Left ventricle myocardium inferior (tissue), 1 donor: ENCODE results near the gene MEST. TPM values are rescaled to one million over a fixed set of nuclear protein-coding genes. Genes with fewer than 3 reads are reported as not detected.

Experiments used
- DNase-seq: peaks from one replicate; pipeline ENCODE4 v3.0.0-alpha.2; 2020
- H3K27ac ChIP-seq: fragments of 200-600 bp; replicated peaks from 2 replicates; pipeline ENCODE4 v1.8.0; 2021
- H3K27me3 ChIP-seq: fragments of 200-600 bp; 2 replicates; pipeline ENCODE4 v1.8.0; 2021; ENCODE audit warnings: low read depth
- H3K36me3 ChIP-seq: fragments of 200-600 bp; 2 replicates; pipeline ENCODE4 v1.8.0; 2021
- H3K4me1 ChIP-seq: fragments of 200-600 bp; 2 replicates; pipeline ENCODE4 v1.8.0; 2021
- H3K4me3 ChIP-seq: fragments of 200-600 bp; 2 replicates; pipeline ENCODE4 v1.8.0; 2021; ENCODE audit warnings: mild to moderate bottlenecking, moderate library complexity
- H3K9me3 ChIP-seq: fragments of 200-600 bp; replicated peaks from 2 replicates; pipeline ENCODE4 v1.8.0; 2021
- intact Hi-C: fragments of 100-400 bp; cut with micrococcal nuclease; formaldehyde crosslinking; loops from one replicate; pipeline ENCODE4 v1.11.0; 2022
- total RNA-seq: library from RNA; stranded (reverse); fragmentation: NEBNext Ultra II Directional; extraction: Animal tissue kit (Norgen Biotek cat#: 25700); gene quantifications from one replicate; pipeline ENCODE4 v1.2.1, GENCODE V29; 2021
- TF ChIP-seq, protein P1 (sequence below): fragments of 200-600 bp; IDR thresholded peaks from 2 replicates; pipeline ENCODE4 v1.8.0; 2021; ENCODE audit warnings: antibody characterized with exemption, mild to moderate bottlenecking, borderline replicate concordance
- donor health status: DM: no; HTN: yes; CAD: no; lungs with severe emphysema.

Gene MEST
- total RNA-seq, 1 donor from 2014 or later = 4.9 TPM

DNA sequence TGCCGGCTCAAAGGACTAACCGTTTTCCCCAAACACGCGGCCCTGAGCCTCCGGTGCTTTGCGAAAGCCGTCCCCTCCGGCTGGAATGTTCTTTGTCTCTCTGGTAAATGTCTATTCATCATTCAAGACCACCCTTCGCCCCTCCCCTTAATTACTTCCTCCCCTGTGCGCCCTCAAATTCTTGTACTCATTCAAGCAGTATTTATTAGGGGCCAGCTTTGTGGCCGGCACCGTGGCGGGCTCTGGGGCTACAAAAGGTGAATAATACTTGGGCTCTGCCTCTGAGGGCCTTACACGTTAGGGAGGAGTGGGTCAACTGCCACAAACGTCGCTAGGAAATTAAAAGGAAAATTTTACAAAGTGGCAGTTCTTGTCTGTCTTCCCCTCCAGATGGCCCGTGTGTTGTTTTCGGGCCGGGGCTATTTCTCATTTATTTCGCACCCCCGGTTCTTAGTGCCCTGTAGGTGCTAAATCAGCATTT is 1.5 kb upstream of the MEST start:
- no peak for DNase-seq
- intact Hi-C loops = no loop called here
- Histone ChIP-seq H3K4me1 (peaks cover 48% of the 10 kb centered on the region), H3K9me3 (no peaks in the 10 kb centered on the region), H3K36me3 (no peaks in the 10 kb centered on the region), H3K4me3 (peak overlapping the region; percentile 63), H3K27me3 (peaks cover 55% of the 10 kb centered on the region), H3K27ac (no peak overlapping the region)
- TF ChIP-seq, protein P1, sequence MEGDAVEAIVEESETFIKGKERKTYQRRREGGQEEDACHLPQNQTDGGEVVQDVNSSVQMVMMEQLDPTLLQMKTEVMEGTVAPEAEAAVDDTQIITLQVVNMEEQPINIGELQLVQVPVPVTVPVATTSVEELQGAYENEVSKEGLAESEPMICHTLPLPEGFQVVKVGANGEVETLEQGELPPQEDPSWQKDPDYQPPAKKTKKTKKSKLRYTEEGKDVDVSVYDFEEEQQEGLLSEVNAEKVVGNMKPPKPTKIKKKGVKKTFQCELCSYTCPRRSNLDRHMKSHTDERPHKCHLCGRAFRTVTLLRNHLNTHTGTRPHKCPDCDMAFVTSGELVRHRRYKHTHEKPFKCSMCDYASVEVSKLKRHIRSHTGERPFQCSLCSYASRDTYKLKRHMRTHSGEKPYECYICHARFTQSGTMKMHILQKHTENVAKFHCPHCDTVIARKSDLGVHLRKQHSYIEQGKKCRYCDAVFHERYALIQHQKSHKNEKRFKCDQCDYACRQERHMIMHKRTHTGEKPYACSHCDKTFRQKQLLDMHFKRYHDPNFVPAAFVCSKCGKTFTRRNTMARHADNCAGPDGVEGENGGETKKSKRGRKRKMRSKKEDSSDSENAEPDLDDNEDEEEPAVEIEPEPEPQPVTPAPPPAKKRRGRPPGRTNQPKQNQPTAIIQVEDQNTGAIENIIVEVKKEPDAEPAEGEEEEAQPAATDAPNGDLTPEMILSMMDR = no peak

DNA sequence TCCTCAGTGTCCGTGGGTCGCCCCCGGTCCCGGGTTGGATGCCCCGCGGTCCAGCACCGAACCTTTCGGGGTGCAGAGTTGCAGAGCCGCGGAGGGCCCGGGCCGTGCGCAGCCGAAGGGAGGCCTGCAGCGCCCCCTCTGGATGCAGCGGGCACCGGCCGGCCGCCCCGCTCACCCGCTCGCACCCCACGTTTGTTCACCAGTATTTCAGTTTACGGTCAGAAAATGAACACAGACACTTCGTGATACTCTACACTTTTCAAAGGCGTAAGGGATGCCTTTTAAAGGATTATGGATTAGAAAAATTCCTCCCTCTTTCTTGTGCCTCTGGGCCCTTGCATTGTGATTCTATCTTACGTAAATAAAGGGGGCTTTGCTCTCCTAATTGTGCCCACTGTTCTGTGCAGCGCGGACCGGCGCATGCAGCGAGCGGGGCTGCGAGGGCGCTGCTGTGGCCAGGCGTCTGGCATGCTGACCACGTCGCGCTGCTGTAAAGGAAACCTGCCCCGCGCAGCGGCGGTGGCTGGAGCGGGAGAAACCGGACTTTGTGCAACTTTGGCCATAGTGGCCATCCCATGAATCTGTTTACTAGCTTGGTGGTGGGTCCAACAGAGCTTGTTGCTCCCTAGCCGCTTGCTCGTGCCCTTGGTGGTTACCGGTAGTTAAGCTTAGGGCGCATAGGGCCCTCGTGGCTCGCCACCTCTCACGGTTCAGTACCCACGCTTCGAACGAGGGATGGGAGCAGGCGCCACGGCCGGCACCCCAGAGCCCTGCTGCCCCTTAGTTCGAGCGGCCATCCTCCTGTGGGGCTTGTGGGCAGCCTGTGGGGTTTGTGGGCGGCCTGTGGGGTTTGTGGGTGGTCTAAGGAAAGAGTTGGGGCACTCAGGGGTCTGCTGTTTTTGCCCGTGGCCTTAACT is 739 bp upstream of the MEST start:
- intact Hi-C loops = no loop called here
- H3K4me3 ChIP-seq = peak overlapping the region; percentile 63
- H3K4me1 ChIP-seq = peaks cover 41% of the 10 kb centered on the region
- H3K27me3 ChIP-seq = peaks cover 47% of the 10 kb centered on the region
- no peak for DNase-seq
- no peaks in the 10 kb centered on the region for H3K9me3 ChIP-seq
- no peak overlapping the region for H3K27ac ChIP-seq
- no peaks in the 10 kb centered on the region for H3K36me3 ChIP-seq
- TF ChIP-seq, protein P1 = peak; percentile 59

- intact Hi-C loops = no loop called here
These were observed 814 bp downstream of the MEST start for GRCh38 chr7:130492523-130493274.

GRCh38 chr7:130493275-130493873 is 1.5 kb downstream of the MEST start:
- Histone ChIP-seq H3K9me3 (no peaks in the 10 kb centered on the region), H3K4me3 (peak overlapping the region; percentile 63), H3K36me3 (no peaks in the 10 kb centered on the region), H3K27me3 (peaks cover 31% of the 10 kb centered on the region), H3K27ac (no peak overlapping the region), H3K4me1 (peaks cover 33% of the 10 kb centered on the region)
- intact Hi-C loops = no loop called here
- no peak for DNase-seq
- TF ChIP-seq, protein P1 = no peak

More at GRCh38 chr7:130492523-130493274, 814 bp downstream of the MEST start:
- Histone ChIP-seq H3K27me3 (peaks cover 37% of the 10 kb centered on the region), H3K9me3 (no peaks in the 10 kb centered on the region), H3K4me1 (peaks cover 33% of the 10 kb centered on the region), H3K36me3 (no peaks in the 10 kb centered on the region), H3K27ac (no peak overlapping the region), H3K4me3 (peak overlapping the region; percentile 63)
- TF ChIP-seq, protein P1 = no peak
- DNase-seq = no peak

GRCh38 chr7:130494431-130494858 is 2.6 kb downstream of the MEST start:
- peaks cover 26% of the 10 kb centered on the region for H3K27me3 ChIP-seq
- intact Hi-C loops = no loop called here
- no peak overlapping the region for H3K4me3 ChIP-seq

More at GRCh38 chr7:130494431-130494858, 2.6 kb downstream of the MEST start:
- H3K4me1 ChIP-seq = peaks cover 32% of the 10 kb centered on the region
- no peaks in the 10 kb centered on the region for H3K9me3 ChIP-seq
- TF ChIP-seq, protein P1 = no peak
- no peak for DNase-seq
- no peak overlapping the region for H3K27ac ChIP-seq
- no peaks in the 10 kb centered on the region for H3K36me3 ChIP-seq
